AG09319 (cell line): ENCODE data around the gene AGFG2.
"Not testable (repeated sequence)": the region's sequence is repeated elsewhere in the genome, so short reads cannot be mapped to it uniquely, and the experiment has no call there.

Experiments
- DNase-seq: peaks from one replicate; pipeline ENCODE4 v3.0.0-alpha.2; 2010; ENCODE audit warnings: low read depth; ENCODE audit errors: extremely low read depth
- CTCF ChIP-seq: IDR thresholded peaks from 2 replicates; pipeline ENCODE4 v1.5.1; 2011; ENCODE audit warnings: low read depth, mild to moderate bottlenecking, inconsistent platforms, low read length, moderate library complexity

AGFG2 gene

GRCh38 chr7:100496509-100496908, 42.5 kb upstream of the AGFG2 start:
- no peak for TF ChIP-seq CTCF
- no peak for DNase-seq

- not testable (repeated sequence) for DNase-seq
These were observed 38.3 kb upstream of the AGFG2 start for GRCh38 chr7:100500743-100501142.

- DNase-seq, result not testable (repeated sequence)
These were observed 35.0 kb upstream of the AGFG2 start for GRCh38 chr7:100504031-100504430.

- no peak for TF ChIP-seq CTCF
- DNase-seq, result no peak
These were observed 34.0 kb upstream of the AGFG2 start for GRCh38 chr7:100504887-100505611.

DNA sequence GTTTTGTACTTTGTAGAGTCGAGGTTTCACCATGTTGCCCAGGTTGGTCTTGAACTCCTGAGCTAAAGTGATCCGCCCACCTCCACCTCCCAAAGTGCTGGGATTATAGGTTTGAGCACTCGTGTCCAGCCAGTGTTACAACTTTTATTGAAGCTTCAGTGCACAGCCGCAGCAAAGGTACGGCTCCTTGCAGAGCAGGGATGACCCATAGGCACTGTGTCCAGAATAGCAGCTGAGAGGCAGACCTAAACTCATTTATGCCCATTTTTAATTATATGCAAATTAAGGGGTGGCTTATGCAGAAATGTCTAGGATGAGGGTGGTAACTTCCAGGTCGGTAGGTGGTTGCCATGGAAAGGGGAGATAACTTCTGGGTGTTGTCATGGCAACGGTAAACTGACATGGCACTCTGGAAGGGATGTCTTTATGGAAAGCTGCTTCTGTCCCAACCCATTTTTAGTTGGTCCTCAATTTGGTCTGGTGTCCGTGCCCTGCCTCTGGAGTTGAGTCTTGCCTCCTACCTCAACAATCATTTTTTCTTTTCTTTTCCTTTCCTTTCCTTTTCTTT, 32.6 kb upstream of the AGFG2 start:
- DNase-seq, result no peak
- TF ChIP-seq CTCF, result no peak

DNA sequence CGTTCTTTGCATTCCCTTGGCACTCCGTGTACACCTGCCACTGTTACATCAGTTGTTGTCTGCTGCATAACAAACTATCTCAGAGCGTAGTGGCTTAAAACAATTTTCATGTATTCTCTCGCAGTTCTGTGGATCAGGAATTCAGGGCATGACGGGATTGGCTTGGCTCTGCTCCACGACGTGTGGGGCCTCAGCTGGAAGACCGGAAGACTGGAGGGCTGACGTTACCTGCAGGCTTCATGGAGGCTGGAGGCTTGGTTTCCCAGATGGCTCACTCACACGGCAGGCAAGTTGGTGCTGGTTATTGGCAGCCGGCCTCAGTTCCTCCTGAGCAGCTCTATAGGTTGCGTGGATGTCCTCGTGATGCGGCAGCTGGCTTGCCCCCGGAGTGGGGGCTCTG, 29.8 kb upstream of the AGFG2 start:
- peak; percentile 24 for DNase-seq
- TF ChIP-seq CTCF, result no peak

DNA sequence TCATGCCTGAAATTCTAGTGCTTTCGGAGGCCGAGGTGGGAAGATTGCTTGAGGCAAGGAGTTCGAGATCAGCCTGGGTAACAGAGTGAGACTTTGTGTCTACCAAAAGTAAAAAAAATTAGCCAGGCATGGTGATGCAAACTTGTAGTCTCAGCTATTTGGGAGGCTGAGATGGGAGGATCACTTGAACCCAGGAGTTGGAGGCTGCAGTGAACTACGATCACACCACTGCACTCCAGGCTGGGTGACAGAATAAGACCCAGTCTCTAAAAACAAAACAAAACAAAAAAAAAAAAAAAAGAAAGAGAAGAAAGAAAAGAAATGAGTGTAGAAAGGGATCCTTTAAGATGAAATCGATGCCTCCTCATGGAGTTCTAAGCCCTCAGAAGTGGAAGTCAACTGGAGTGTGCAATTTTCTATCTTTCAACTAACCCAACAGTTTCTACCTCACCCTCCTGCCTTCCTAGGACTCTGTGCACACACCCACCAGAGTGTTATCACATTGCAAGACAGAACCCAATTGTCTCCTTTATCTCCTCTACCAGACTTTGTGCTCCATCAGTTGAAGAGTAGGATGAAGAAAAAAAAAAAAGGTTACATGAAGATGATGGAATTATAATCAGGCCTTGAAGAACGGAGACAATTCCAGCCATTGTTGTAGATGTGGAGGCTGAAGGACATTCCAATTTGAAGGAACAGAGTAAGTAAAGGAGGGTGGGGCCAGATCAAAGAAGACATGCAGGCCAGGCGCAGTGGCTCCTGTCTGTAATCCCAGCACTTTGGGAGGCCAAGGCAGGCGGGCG, 28.4 kb upstream of the AGFG2 start:
- DNase-seq, result no peak
- no peak for TF ChIP-seq CTCF

- no peak for TF ChIP-seq CTCF
- no peak for DNase-seq
These were observed 25.7 kb upstream of the AGFG2 start for GRCh38 chr7:100513212-100513810.
